ENCODE measurements around the gene OPRL1. TPM values are rescaled to one million over a fixed set of nuclear protein-coding genes. Genes with fewer than 3 reads are reported as not detected.
A peak's percentile ranks its signal among the peaks of the same experiment; 100 is the strongest.

The OPRL1 gene
- total and polyA plus RNA-seq, 2 of the 8 experiments (the other 6 are each of a cell fraction or from before 2014, with no cell fraction given) = 0.63 to 0.98 TPM

DNA sequence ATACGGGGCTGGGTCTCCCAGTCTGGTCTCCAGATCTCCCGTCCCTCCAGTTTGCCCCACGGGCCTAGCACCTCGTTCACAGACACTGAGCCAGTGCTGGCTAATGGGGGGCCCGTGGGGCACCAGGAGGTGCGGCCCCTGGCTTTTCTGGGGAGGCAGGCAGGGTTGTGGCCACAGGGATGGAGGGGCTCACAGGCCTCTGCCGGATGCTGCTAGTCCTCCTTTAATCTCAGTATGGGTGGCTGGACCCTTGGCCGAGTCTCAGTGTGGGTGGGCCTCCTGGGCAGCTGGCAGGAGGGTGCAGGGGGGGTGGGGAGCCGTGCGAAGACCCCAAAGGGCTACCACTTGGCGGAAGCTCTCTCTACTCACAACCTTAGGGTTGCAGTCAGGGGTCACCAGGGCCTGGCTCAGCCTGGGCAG is 28.8 kb upstream of the OPRL1 start:
- FAIRE-seq = no peak
- no peak overlapping the region for H2BK5ac ChIP-seq (ENCODE audit: low read depth, low read length)
- no peak overlapping the region for H3K27ac ChIP-seq (ENCODE audit: low read depth, low read length)

More for the DNA sequence above, 28.8 kb upstream of the OPRL1 start:
- no peak for DNase-seq (ENCODE audit: low read depth in 1 of 2, low spot score in 2 of 2)
- H2BK12ac ChIP-seq (ENCODE audit: low read depth, low read length) = no peak overlapping the region
- H4K5ac ChIP-seq (ENCODE audit: insufficient read length, low read depth, low read length) = no peak overlapping the region
- no peak overlapping the region; the same call in 1 of the 2 replicates for H2BK20ac ChIP-seq (ENCODE audit: low read length)
- no peak overlapping the region for H2BK15ac ChIP-seq (ENCODE audit: low read length)
- no peak overlapping the region for H2BK120ac ChIP-seq (replicated peaks; ENCODE audit: low read depth, low read length)
- no peaks in the 10 kb centered on the region for H4K20me1 ChIP-seq (replicated peaks in 1 of 2; ENCODE audit: control insufficient read depth in 1 of 2, insufficient read depth in 2 of 2, low read length in 2 of 2)
- H4K91ac ChIP-seq (replicated peaks; ENCODE audit: insufficient read length, low read length) = no peak overlapping the region
- H3K4ac ChIP-seq (replicated peaks; ENCODE audit: insufficient read length, low read depth, low read length) = no peak overlapping the region
- no peak overlapping the region for H3K56ac ChIP-seq (replicated peaks; ENCODE audit: insufficient read length, low read depth, low read length)
- no peak overlapping the region; a peak in 1 of 4 replicates for H3K4me2 ChIP-seq (ENCODE audit: insufficient read depth in 1 of 2, low read depth in 2 of 2, low read length in 2 of 2)
- H3K4me1 ChIP-seq (replicated peaks in 1 of 4; ENCODE audit: control insufficient read depth in 3 of 4, insufficient read depth in 4 of 4, low read length in 3 of 4) = peaks cover 0 to 24% (median 11%) of the 10 kb centered on the region in 4 experiments; a peak in 6 of 7 replicates
- H3K27me3 ChIP-seq (replicated peaks in 1 of 4; ENCODE audit: control insufficient read depth in 3 of 4, extremely low read depth in 1 of 4, insufficient read depth in 3 of 4, low read length in 3 of 4) = peaks cover 41 to 60% (median 50%) of the 10 kb centered on the region in 4 experiments
- no peak overlapping the region for H3K14ac ChIP-seq (ENCODE audit: insufficient read length)
- no peak overlapping the region for H3K18ac ChIP-seq (ENCODE audit: extremely low read depth, low read length)
- H3K9me3 ChIP-seq (ENCODE audit: insufficient read depth in 2 of 2, low read depth in 1 of 2, low read length in 1 of 2) = no peaks in the 10 kb centered on the region
- H3K23ac ChIP-seq (ENCODE audit: insufficient read length) = no peak overlapping the region
- no peak overlapping the region for H4K8ac ChIP-seq (ENCODE audit: extremely low read depth, insufficient read depth, low read length)
- no peaks in the 10 kb centered on the region for H3K79me1 ChIP-seq (ENCODE audit: low read depth, low read length)
- peaks cover 0 to 10% (median 0%) of the 10 kb centered on the region in 4 experiments; a peak in 1 of 8 replicates for H3K36me3 ChIP-seq (ENCODE audit: control insufficient read depth in 2 of 4, insufficient read depth in 4 of 4, low read length in 3 of 4)
- no peak overlapping the region for H3K9ac ChIP-seq (replicated peaks in 1 of 4; ENCODE audit: extremely low read depth in 1 of 4, low read depth in 3 of 4, low read length in 3 of 4)
- peaks cover 4% of the 10 kb centered on the region; the same call in 1 of the 2 replicates for H3K23me2 ChIP-seq (ENCODE audit: low read depth, low read length)
- no peak overlapping the region for H3K4me3 ChIP-seq (ENCODE audit: extremely low read depth in 1 of 4, insufficient read depth in 2 of 4, low read depth in 3 of 4, low read length in 4 of 4)
- 84% methylated on average over 6 of the region's 11 CpGs; no CpG with 5 or more reads in 1 of the 2 experiments for WGBS, 2 experiments (ENCODE audit: extremely low coverage in 1 of 2, insufficient coverage in 1 of 2, insufficient read length in 1 of 2, insufficient replicate concordance in 2 of 2, low coverage in 1 of 2, low lambda C conversion rate in 2 of 2, missing lambda C conversion rate in 1 of 2)
- no peaks in the 10 kb centered on the region for H3K79me2 ChIP-seq (ENCODE audit: control insufficient read depth in 1 of 2, insufficient read depth in 2 of 2, low read length in 2 of 2)
- 0 out of 2 replicates have a peak overlapping the region, but pooled peaks have one; percentile 24 for H2AK5ac ChIP-seq (ENCODE audit: low read depth, low read length)
- TF ChIP-seq POLR2A (IDR thresholded peaks at IDR 0.05; ENCODE audit: control extremely low read depth in 1 of 2, low read depth in 2 of 2, low read length in 2 of 2) (no peak), SRF (IDR thresholded peaks at IDR 0.05; ENCODE audit: low read depth, low read length) (no peak), TAF7 (optimal IDR thresholded peaks at IDR 0.05; ENCODE audit: borderline replicate concordance, low read depth, low read length) (no peak), EP300 (IDR thresholded peaks at IDR 0.05; ENCODE audit: borderline replicate concordance in 1 of 2, low read depth in 2 of 2, low read length in 2 of 2) (no peak)
- TF ChIP-seq, protein P1, sequence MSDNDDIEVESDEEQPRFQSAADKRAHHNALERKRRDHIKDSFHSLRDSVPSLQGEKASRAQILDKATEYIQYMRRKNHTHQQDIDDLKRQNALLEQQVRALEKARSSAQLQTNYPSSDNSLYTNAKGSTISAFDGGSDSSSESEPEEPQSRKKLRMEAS (IDR thresholded peaks at IDR 0.05) = no peak
- ChIA-PET CTCF (ENCODE audit: partially characterized antibody) (interaction anchor here (0.8 to 15.0 kb wide), 6 partner anchors 8 to 69 kb away, joined by 3 to 139 read pairs (median 30); partner anchors contain the start of genes LKAAEAR1, OPRL1 and RGS19), POLR2A (ENCODE audit: partially characterized antibody) (interaction anchor here (0.9 to 2.0 kb wide), 3 partner anchors 9 to 393 kb away, joined by 3 to 9 read pairs (median 4); partner anchors contain the start of gene RTEL1)
- H2AFZ ChIP-seq (ENCODE audit: low read length) = no peak overlapping the region
